GM19035 (cell line): ENCODE data around the gene HSPB8.

ENCODE experiments used
- ATAC-seq: cut with Tn5 transposase; IDR thresholded peaks from one replicate; pipeline ENCODE4 v1.9.1; 2021; ENCODE audit not compliant: unreplicated experiment

The HSPB8 gene

DNA sequence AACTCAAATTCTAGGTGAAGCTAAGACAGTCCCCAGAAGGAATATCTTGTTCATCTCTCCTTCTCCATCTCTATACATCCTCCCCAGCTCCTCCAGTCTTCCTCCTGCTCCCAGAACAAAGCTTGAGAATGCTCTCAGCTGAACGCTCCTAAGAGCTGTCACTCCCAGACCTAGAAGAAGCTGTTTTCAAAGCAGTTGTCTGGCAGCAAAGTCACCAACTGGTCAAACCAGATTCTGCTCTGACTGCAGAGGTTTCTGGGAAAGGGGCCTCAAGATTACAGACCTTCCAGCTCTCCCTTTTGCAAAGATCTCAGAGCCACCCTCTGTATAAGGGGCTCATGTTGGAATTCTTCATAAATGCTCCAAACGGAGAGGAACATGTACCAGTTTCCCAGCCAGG is 9.6 kb upstream of the HSPB8 start:
- ATAC-seq, result no peak

DNA sequence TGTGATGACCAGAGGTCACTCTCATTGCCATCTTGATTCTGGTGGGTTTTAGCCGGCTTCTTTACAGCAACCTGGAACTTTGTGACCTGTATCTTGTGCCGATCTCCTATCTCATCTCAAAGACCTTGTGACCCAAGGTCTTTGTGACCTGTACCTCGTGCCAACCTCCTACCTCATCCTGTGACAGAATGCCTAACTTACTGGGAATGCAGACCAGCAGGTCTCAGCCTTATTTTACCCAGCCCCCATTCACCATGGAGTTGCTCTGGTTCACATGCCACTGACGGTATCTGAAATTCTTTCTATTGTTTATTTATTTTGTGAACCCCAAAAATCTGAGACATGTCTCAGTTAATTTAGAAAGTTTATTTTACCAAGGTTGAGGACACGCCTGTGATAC is 7.4 kb upstream of the HSPB8 start:
- no peak for ATAC-seq

DNA sequence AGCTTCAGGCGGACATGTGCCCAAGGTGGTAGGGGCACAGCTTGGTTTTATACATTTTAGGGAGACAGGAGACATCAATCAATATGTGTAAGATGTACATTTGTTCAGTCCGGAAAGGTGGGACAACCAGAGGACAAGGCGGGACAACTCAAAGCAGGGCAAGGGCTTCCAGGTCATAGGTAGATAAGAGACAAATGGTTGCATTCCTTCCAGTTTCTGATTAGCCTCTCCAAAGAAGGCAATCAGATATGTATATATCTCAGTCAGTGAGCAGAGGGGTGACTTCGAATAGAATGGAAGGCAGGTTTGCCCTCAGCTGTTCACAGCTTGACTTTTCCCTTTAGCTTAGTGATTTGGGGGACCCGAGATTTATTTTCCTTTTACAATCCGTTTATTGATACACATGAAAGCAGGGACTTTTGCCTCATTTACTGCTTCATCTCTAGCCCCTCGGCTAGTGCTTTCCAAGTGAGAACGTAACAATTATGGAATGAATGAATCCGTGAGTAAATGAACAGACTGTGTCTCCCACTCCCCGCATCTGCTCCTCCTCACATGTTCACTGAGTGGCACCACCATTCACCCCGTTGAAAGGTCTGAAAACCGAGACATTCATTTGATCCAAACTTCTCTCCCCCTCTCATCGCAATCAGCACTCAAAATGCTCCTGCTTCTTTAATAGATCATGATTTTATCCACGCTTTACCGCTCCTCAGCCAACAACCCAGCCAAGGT is 6.9 kb upstream of the HSPB8 start:
- ATAC-seq, result no peak

DNA sequence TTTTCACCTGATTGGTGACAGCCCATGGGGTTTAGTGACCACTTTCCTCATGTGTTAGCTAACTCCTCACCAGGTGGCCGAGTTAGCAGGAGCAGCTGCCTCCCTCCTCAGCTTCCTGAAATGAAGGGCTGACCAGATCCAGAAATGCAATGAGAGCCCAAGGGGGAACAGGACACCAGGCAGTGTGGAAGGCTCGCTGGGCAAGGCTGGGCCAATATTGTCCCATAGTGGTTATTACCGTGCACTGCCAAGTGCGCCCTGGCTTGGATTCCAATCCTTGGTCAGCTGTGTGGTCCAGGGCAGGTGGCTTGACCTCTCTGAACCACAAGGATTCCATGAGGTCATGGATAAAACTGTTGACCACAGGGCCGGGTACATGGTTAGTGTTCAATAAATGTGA is 3.6 kb upstream of the HSPB8 start:
- ATAC-seq, result no peak

DNA sequence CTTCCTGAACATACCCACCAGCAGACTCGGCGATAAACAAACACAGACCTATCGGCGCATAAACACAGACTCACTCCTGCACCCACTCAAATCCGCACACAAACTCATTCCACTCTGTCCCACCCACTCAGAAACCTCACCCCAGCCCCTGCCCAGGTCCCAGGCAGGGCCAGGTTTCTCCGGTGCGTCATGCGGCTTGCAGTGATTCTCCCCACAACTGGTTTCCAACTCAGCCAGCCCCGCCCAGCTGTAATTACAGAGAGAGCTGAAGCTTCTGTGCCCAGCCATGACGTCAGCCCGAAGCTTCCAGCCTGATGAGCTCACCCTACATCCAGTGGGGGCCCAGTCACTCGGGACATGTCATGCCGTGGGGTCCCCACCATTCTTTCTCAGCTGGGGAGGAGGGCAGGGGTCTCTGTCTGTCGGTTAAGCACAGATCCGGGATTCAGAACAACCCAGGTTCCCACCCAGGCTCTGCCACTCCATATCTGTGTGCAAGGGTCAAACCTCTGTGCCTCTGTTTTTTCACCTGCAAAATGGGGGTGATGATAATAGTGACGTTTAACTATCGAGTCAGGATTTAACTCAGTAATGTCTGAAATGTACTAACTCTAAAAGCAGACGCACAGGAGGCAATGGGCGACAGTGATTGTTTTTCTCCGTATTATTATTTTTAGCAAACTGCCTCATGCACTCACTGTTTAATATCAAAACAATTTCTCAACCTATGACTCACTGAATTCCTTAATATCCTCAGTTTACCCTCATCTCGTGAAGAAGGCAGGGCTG is 2.3 kb upstream of the HSPB8 start:
- ATAC-seq, result no peak

DNA sequence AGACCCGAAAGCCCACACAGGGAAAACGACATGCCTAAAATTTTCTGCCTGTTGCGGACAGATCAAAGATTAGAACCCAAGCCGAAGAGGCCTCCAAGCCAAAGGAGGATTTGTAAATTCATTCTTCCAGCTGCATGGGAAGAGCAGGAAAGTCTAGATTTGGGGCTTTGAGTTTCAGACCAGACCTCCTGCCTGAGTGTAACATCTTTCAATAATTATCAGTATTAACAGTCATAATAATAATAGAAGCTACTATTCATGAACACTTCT is 1.7 kb upstream of the HSPB8 start:
- no peak for ATAC-seq

DNA sequence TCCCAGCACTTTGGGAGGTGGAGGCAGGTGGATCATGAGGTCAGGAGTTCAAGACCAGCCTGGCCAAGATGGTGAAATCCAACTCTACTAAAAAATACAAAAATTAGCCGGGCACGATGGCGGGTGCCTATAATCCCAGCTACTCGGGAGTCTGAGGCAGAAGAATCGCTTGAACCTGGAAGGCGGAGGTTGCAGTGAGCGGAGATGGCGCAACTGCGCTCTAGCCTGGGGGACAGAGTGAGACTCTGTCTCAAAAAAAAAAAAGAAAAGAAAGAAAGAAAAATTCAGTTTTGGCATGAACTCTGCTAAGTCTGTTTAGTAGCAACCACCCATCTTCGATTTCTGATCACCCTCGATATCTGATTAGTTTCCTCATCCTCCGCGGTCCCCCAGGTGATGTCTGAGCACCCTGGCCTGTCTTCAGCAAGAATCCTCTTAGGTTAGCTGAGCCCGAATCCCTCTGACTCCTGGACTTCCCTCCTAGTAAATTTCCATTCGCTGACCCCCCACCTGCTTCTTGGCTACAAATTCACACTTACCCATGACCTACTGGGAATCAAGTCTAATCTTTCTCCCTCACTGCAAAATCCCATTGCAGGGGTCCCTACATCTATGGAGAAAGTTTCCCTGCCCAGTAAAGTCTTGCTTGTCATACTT is 879 bp upstream of the HSPB8 start:
- no peak for ATAC-seq

DNA sequence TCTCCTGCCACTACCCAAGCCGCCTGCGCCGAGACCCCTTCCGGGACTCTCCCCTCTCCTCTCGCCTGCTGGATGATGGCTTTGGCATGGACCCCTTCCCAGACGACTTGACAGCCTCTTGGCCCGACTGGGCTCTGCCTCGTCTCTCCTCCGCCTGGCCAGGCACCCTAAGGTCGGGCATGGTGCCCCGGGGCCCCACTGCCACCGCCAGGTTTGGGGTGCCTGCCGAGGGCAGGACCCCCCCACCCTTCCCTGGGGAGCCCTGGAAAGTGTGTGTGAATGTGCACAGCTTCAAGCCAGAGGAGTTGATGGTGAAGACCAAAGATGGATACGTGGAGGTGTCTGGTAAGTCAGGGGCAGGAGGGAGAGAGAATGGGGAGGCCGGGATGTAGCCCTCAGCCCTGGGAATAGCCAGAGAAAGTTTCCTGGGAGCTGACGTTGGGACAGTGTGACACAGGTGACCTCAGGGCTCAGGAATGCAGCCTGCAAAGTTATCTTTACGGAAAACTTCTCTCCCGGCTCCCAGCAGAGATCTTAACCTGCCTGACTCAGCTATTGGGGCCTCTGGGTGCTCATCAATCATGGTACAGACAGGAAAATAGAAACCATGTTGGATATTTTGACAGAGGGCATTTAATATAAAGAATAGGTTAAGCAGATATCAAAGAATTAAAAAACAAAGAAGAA is 747 bp downstream of the HSPB8 start:
- no peak for ATAC-seq

DNA sequence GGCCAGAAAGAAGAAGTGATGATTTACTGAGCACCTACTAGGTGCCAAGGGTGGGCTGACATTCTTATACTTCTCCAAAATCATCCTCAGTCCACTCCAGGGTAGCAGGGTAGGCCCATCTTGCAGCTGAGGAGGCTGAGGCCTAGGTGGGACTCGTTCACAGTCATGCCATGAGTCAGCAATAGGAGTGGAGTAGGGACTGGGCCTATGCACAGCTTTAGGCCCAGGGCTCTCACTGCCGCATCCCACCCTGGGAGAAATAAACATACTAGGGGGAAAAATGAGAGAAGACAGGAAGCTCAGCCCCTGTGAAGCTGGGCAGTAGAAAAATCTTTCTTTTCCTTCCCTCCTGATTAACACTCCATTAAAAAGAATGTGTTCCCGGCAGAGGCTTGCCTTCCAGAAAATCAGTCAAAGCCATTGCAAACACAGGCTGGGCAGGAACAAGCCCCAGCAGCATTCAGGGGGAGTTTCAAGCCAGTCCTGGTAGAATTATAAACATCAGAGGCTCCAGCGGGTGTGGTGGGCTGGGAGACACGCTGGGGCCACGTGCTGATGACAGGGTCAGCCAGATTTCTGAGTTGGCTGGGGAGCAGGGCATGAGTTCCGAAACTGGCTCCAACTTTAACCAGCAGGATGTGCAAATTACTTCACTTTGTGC is 1.8 kb downstream of the HSPB8 start:
- no peak for ATAC-seq

DNA sequence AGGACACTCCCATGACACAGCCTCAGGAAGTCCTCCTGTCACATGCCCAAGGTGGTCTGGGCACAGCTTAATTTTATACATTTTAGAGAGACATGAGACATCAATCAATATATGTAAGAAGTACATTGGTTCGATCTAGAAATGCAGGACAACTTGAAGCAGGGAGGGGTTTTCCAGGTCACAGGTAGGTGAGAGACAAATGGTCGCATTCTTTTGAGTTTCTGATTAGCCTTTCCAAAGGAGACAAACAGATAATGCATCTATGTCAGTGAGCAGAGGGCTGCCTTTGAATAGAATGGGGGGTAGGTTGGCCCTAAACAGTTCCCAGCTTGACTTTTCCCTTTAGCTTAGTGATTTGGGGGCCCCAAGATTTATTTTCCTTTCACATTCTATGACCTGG is 2.5 kb downstream of the HSPB8 start:
- no peak for ATAC-seq

DNA sequence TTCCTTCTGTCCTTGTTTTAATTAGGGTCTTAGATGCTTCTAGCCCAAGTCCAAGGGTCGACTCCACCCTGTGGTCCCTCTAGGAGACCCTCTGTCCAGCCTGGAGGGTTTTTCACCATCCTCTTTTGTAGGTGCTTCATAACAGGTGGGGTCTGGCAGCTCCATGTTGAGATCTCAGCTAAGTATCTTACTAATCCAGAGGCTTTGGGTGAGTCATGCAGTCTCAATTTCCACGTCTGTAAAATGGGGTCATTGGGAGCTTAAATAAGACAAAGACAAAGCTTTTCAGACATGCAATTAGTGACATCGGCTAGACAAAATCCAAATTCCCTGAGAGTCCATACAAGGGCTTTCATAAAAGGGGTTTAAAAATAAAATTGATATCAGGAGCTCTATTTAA is 3.2 kb downstream of the HSPB8 start:
- ATAC-seq, result no peak

DNA sequence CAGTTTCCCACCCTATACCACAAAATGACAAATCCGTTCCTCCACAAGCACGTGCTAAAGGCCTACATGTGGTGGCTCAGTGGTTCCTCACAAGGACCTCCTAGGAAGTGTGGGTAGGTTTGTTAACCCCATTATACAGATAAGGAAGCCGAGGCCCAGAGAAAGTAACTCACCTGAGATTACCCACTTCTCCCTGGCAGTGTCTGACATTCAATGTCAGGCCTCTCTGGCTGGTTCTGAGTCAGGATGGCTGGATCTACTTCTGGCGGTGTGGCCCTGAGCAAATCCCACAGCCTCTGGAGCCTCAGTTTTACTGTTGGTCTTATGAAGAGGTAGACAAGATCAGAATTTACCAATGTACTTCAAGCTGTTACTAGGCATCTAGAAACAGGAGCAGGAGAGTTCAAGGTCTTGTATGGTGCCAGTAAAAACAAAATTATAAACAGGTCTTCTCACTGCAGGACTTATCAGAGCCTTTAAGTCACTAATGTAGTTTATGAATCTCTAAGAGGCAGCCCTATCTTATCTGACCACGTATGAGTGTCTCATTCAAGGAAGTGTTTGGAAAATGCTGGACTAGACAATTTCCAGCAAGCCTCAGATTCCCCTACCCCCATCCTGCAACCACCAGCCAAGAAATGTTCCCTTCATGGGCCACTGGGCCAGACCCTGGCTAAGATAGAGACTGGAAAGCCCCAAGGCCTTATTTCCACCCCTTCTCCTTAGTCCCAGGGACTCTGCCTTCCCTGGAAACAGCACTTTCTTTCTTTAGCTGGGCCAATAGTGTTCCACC is 4.2 kb downstream of the HSPB8 start:
- no peak for ATAC-seq

DNA sequence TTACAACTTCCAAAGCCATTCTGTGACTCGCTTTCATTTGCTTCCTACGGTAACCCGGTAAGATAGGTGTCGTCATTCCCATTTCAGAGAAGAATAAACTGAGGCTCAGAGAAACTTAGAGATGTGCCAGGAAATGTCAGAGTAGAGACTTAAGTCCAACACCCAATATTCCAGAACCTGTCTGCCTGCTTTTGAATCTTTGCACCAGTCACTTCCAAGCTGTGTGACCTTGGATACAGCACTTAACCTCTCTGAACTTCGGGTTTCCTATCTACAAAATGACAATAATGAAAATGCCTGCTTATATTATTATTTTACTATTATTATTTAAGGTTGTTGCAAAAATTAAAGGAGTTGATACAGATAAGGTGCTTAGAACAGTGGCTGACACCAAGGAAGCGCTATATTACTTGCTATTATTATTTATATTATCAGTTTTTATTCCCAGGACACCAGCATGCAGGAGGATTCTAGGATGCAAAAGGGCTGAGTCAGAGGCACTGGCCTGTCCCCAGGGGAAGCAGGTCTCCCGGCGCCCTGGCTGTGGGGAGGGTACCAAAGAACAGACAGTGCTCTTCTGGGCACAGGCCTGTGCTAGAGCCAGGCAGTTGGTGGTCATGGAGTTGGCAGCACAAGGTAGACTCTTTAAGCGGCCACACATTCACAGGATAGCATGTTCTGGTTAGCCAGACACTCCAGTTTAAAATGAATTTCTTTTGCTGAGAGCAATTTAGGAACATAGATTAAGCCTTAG is 5.4 kb downstream of the HSPB8 start:
- ATAC-seq, result no peak

DNA sequence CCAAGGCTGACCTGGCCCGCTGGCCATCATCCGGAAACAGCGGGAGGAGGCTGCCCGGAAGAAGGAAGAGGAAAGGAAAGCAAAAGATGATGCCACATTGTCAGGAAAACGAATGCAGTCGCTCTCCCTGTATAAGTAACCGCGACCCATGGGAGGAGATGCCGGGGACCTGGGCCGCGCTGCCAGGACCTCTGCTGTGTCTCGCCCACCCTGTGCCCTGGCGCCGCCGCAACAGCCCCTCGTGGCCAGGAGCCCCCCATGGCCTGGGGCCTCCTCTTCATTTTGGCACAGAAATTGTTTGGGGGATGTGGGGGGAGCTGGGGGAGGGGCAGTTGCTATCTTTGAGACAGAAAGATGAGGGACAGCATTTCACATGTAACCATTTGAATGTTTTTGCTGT is 16.5 kb downstream of the HSPB8 start:
- ATAC-seq, result no peak

DNA sequence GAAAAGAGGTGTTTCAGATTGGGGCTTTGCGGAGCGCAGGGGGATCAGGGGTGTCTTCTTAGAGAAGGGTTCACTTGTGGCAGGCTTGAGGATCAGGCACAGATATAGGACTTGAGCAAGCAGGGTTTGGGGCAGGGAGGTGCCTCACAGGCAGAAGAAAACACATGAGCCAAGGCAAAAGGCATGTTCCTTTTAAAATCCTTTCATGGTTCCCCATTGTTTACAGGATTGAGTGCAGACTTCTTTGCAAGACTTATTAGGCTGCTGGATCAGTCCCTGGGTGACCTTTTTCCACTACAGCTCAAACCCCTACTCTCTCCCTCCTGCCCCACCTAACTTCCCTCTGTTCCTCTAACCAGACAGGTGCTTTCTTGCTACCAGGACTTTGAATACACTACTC is 19.7 kb downstream of the HSPB8 start:
- no peak for ATAC-seq

DNA sequence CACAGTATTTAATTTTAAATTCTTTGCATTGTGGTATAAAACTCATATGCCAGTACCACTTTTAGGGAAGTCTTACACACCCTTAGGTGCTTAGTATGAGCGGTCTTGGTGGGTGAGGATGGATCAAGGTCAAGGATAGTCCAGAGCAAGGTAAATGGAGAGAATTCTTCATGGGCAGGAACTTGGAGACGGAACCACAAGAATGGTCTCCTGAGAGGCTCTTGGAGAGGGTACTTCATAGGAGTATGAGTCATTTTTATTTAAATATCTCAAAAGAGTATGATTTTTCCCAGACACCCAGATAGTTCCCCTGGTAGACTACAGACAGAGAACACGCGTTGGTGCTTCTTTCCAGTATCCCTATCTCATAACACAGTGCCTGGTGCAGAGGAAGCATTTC is 21.9 kb downstream of the HSPB8 start:
- no peak for ATAC-seq

DNA sequence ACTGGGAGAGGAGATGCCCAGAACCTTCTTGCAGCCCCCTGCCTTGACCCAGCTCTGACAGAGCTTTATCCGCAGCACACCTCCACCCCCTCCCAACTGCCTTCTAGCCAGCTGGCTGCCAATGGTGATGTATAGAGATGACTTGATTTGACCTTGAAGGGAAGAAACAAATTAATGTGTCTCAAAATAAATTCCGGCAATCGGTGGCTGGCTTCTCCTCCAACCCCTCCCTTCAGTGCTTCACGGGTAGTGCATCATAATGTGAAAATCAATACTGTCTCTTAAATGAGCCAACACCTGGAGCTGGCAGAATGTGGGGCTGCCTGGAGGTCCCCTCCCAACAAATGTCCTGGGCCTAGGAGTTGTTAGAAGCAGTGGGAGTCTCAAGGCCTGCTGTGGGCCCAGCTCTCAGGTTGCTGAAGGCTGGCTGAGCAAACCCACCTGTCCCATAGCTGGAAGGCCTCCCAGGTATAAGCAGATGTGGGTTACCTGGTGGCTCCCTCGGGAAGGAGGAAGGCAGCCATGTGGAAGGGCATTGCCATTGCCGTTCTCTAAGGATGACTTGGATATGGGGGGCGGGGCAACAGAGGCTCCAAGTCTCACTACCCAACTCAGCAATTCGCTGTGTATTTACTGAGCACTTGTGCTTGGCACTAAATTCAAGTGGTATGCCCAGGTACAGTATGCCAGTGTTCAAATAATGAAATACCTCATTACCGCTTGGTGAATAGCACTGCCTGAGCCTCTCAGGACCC is 23.2 kb downstream of the HSPB8 start:
- no peak for ATAC-seq

DNA sequence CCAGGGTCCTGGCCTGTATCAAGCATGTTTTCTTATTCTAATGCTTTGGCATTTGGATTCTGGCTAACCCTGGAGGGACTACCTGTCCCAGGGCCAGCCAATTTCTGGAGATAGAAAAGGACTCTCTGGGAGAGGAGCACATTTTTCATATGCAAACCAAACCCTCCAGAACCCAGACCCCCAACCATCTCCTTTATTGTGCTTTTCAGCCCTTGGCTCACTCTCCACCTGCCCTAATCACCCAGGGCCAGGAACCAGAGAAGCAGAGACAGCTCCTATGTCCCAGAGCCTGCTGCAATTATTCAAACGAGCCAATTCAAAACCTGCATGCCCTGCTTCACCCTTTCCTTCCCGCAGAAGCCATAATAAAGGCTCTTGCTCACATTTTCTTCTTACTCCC is 23.8 kb downstream of the HSPB8 start:
- no peak for ATAC-seq

DNA sequence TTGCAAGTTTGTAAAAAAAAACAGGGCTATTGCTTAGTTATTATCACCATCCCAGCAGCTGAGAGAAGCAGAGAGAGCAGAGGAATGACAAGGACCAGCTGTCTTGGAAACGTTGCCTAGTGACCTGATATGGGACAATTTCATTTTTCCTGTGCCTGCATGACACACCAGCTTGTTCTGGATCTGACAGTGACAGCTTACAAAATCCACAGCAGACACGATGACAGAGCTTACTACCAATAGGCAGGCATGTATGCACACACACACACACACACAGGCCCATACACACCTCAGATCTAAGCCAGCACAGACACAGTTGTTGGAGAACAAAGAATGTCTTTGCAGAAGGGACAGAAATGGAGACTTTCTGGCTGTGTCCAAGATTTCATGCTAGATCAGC is 25.4 kb downstream of the HSPB8 start:
- no peak for ATAC-seq
